Stimulated activated CD8-positive, alpha-beta memory T cell treated with anti-CD3 and anti-CD28 coated beads, Interleukin-12 subunit alpha, Interleukin-12 subunit beta, amount 100 ng/mL, for 24 hours (primary cell): Measurements from ENCODE around the gene PPP2R5E.

Experiments used
- DNase-seq: peaks from one replicate; pipeline ENCODE4 v3.0.0-alpha.2; 2020; ENCODE audit errors: extremely low read depth

The PPP2R5E gene

GRCh38 chr14:63435204-63435603 is 108.0 kb downstream of the PPP2R5E start:
- DNase-seq = no peak

GRCh38 chr14:63432888-63433552 is 110.2 kb downstream of the PPP2R5E start:
- no peak for DNase-seq

- no peak for DNase-seq
Observed at GRCh38 chr14:63432228-63432627, 110.9 kb downstream of the PPP2R5E start.

- DNase-seq = no peak
Observed at GRCh38 chr14:63431466-63431865, 111.7 kb downstream of the PPP2R5E start.

- DNase-seq = no peak
Observed at GRCh38 chr14:63428486-63428885, 114.7 kb downstream of the PPP2R5E start.

- DNase-seq = no peak
Observed at GRCh38 chr14:63426838-63427352, 116.3 kb downstream of the PPP2R5E start.

GRCh38 chr14:63423889-63424288 is 119.3 kb downstream of the PPP2R5E start:
- no peak for DNase-seq

GRCh38 chr14:63423381-63423780 is 119.8 kb downstream of the PPP2R5E start:
- DNase-seq = no peak

- no peak for DNase-seq
Observed at GRCh38 chr14:63421919-63422318, 121.3 kb downstream of the PPP2R5E start.

- no peak for DNase-seq
Observed at GRCh38 chr14:63421226-63421625, 122.0 kb downstream of the PPP2R5E start.

GRCh38 chr14:63418020-63418419 is 125.2 kb downstream of the PPP2R5E start:
- no peak for DNase-seq

GRCh38 chr14:63413009-63413408 is 130.2 kb downstream of the PPP2R5E start:
- DNase-seq = no peak

- no peak for DNase-seq
Observed at GRCh38 chr14:63406333-63406732, 136.8 kb downstream of the PPP2R5E start.

GRCh38 chr14:63405715-63406114 is 137.5 kb downstream of the PPP2R5E start:
- DNase-seq = no peak

GRCh38 chr14:63404906-63405305 is 138.3 kb downstream of the PPP2R5E start:
- DNase-seq = no peak

- no peak for DNase-seq
Observed at GRCh38 chr14:63401646-63402045, 141.5 kb downstream of the PPP2R5E start.

- DNase-seq = no peak
Observed at GRCh38 chr14:63398952-63399351, 144.2 kb downstream of the PPP2R5E start.

- DNase-seq = no peak
Observed at GRCh38 chr14:63394841-63395240, 148.3 kb downstream of the PPP2R5E start.

- DNase-seq = no peak
Observed at GRCh38 chr14:63394432-63394831, 148.7 kb downstream of the PPP2R5E start.

- DNase-seq = no peak
Observed at GRCh38 chr14:63393012-63393411, 150.2 kb downstream of the PPP2R5E start.

- DNase-seq = no peak
Observed at GRCh38 chr14:63392236-63392635, 150.9 kb downstream of the PPP2R5E start.

- DNase-seq = no peak
Observed at GRCh38 chr14:63388766-63389431, 154.3 kb downstream of the PPP2R5E start.

GRCh38 chr14:63387711-63388110 is 155.5 kb downstream of the PPP2R5E start:
- DNase-seq = no peak
